ENCODE results near the gene MYOZ1.
"Not testable (repeated sequence)": the region's sequence is repeated elsewhere in the genome, so short reads cannot be mapped to it uniquely, and the experiment has no call there.

- TF ChIP-seq CTCF (IDR thresholded peaks at IDR 0.05; ENCODE audit: insufficient read depth, low read length, poor library complexity, severe bottlenecking); EZH2phosphoT487 (conservative IDR thresholded peaks at IDR 0.05; ENCODE audit: low read length): not testable (repeated sequence)
Measured at GRCh38 chr10:73665581-73665980, 24.3 kb upstream of the MYOZ1 start.

All from SU-DHL-6 (cell line).